SH-SY5Y (cell line): ENCODE data around the gene CNTFR.

Experiments used
- GATA2 ChIP-seq: IDR thresholded peaks from 2 replicates; pipeline ENCODE4 v1.6.1; 2011; ENCODE audit warnings: mild to moderate bottlenecking, low read depth, low read length
- GATA3 ChIP-seq: IDR thresholded peaks from 2 replicates; pipeline ENCODE4 v1.6.1; 2011; ENCODE audit warnings: low read depth, mild to moderate bottlenecking, low read length, moderate library complexity

- TF ChIP-seq GATA2 (no peak), GATA3 (no peak)
Observed at GRCh38 chr9:34620061-34620994, 30.8 kb upstream of the CNTFR start, which contains the start of gene DCTN3.
